GM12873 (cell line): ENCODE results near the gene MALT1.

Experiments
- CTCF ChIP-seq: IDR thresholded peaks from 2 replicates; pipeline ENCODE4 v1.5.1; 2012; ENCODE audit warnings: low read depth, mild to moderate bottlenecking, moderate library complexity, low read length, control low read depth; ENCODE audit not compliant: insufficient read depth; ENCODE audit errors: missing control alignments

MALT1 gene

GRCh38 chr18:58668211-58668610, 3.1 kb upstream of the MALT1 start:
- no peak for TF ChIP-seq CTCF

GRCh38 chr18:58668897-58669296, 2.4 kb upstream of the MALT1 start:
- no peak for TF ChIP-seq CTCF

- TF ChIP-seq CTCF = no peak
Observed at GRCh38 chr18:58669731-58670378, 1.4 kb upstream of the MALT1 start.

- no peak for TF ChIP-seq CTCF
Observed at GRCh38 chr18:58670404-58671110, 708 bp upstream of the MALT1 start.

GRCh38 chr18:58671632-58672564, 633 bp downstream of the MALT1 start:
- no peak for TF ChIP-seq CTCF

- no peak for TF ChIP-seq CTCF
Observed at GRCh38 chr18:58674159-58674558, 2.9 kb downstream of the MALT1 start.
